ENCODE results near the gene LPAR3.

DNA sequence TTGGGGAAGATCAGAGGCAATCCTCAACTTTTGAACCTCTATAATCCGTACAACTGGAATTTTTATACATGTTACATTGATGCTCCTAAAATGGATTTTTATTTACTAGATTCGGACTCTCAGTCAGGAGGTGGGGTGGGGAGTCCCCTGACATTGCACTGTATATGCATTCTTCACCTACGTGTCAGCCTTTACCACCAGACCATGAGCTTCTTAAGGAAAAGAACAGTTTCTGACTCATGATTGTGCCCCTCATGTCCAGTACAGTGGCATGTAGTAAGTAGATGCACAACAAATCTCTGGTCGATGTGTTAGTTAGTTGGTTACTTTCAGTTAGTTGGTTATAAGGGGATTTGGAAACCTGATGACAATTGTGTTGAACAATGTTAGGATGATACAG is 15.4 kb downstream of the LPAR3 start:
- no peak for TF ChIP-seq EZH2 (IDR thresholded peaks at IDR 0.05; ENCODE audit: low read depth)
- TF ChIP-seq, protein P1, sequence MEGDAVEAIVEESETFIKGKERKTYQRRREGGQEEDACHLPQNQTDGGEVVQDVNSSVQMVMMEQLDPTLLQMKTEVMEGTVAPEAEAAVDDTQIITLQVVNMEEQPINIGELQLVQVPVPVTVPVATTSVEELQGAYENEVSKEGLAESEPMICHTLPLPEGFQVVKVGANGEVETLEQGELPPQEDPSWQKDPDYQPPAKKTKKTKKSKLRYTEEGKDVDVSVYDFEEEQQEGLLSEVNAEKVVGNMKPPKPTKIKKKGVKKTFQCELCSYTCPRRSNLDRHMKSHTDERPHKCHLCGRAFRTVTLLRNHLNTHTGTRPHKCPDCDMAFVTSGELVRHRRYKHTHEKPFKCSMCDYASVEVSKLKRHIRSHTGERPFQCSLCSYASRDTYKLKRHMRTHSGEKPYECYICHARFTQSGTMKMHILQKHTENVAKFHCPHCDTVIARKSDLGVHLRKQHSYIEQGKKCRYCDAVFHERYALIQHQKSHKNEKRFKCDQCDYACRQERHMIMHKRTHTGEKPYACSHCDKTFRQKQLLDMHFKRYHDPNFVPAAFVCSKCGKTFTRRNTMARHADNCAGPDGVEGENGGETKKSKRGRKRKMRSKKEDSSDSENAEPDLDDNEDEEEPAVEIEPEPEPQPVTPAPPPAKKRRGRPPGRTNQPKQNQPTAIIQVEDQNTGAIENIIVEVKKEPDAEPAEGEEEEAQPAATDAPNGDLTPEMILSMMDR (conservative IDR thresholded peaks at IDR 0.05), result no peak

Measured in PC-9 (cell line).